Measurements from ENCODE around the gene ISCU. TPM values are rescaled to one million over a fixed set of nuclear protein-coding genes. Genes with fewer than 3 reads are reported as not detected.

Gene ISCU
- total RNA-seq, 1 experiment from 2014 or later: 84.8 TPM

GRCh38 chr12:108531929-108532848, 30.2 kb upstream of the ISCU start:
- TF ChIP-seq, protein P1, sequence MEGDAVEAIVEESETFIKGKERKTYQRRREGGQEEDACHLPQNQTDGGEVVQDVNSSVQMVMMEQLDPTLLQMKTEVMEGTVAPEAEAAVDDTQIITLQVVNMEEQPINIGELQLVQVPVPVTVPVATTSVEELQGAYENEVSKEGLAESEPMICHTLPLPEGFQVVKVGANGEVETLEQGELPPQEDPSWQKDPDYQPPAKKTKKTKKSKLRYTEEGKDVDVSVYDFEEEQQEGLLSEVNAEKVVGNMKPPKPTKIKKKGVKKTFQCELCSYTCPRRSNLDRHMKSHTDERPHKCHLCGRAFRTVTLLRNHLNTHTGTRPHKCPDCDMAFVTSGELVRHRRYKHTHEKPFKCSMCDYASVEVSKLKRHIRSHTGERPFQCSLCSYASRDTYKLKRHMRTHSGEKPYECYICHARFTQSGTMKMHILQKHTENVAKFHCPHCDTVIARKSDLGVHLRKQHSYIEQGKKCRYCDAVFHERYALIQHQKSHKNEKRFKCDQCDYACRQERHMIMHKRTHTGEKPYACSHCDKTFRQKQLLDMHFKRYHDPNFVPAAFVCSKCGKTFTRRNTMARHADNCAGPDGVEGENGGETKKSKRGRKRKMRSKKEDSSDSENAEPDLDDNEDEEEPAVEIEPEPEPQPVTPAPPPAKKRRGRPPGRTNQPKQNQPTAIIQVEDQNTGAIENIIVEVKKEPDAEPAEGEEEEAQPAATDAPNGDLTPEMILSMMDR (conservative IDR thresholded peaks at IDR 0.05): no peak
- no peak for TF ChIP-seq EZH2 (IDR thresholded peaks at IDR 0.05; ENCODE audit: low read depth)
- DNase-seq: no peak
- ChIA-PET POLR2A (ENCODE audit: unreplicated experiment) (interaction anchor here (0.6 to 0.9 kb wide), 2 partner anchors 591 to 1308 kb away, joined by 4 to 5 read pairs; no protein-coding TSS in a partner anchor), CTCF (interaction anchor here (0.5 kb wide), 1 partner anchor 9 kb away, joined by 4 read pairs; no protein-coding TSS in a partner anchor)
- H3K36me3 ChIP-seq (ENCODE audit: low read depth): peaks cover 33% of the 10 kb centered on the region; the same call in 1 of the 2 replicates
- no peak overlapping the region for H3K4me3 ChIP-seq
- no peaks in the 10 kb centered on the region for H3K79me2 ChIP-seq (ENCODE audit: low read depth)
- H3K27me3 ChIP-seq (ENCODE audit: insufficient read depth, low read depth): no peaks in the 10 kb centered on the region
- no peak overlapping the region for H2AFZ ChIP-seq
- BruUV-seq (replicated peaks): no TSS peak
- H3K9me3 ChIP-seq (ENCODE audit: insufficient read depth, low read depth): no peaks in the 10 kb centered on the region
- peaks cover 3% of the 10 kb centered on the region for H4K20me1 ChIP-seq (ENCODE audit: insufficient read depth)
- intact Hi-C loops (cut with micrococcal nuclease; ENCODE audit: unreplicated experiment): no loop called here
- no peaks in the 10 kb centered on the region for H3K9me2 ChIP-seq (ENCODE audit: insufficient read depth)
- H3F3A ChIP-seq (ENCODE audit: insufficient read depth, low read depth): no peaks in the 10 kb centered on the region
- H3K27ac ChIP-seq: no peak overlapping the region
- H3K4me2 ChIP-seq: no peak overlapping the region
- no peaks in the 10 kb centered on the region for H3K4me1 ChIP-seq (replicated peaks; ENCODE audit: insufficient read depth)

GRCh38 chr12:108538146-108538545, 24.2 kb upstream of the ISCU start:
- no peak for DNase-seq
- no peaks in the 10 kb centered on the region for H3K9me3 ChIP-seq (ENCODE audit: insufficient read depth, low read depth)
- no peak for TF ChIP-seq EZH2 (IDR thresholded peaks at IDR 0.05; ENCODE audit: low read depth)
- TF ChIP-seq, protein P1 (conservative IDR thresholded peaks at IDR 0.05): no peak
- no peak overlapping the region for H3K27ac ChIP-seq
- CTCF ChIA-PET: interaction anchor here (0.6 kb wide), 1 partner anchor 126 kb away, joined by 3 read pairs; no protein-coding TSS in a partner anchor
- intact Hi-C loops (cut with micrococcal nuclease; ENCODE audit: unreplicated experiment): no loop called here
- peaks cover 39% of the 10 kb centered on the region; the same call in 1 of the 2 replicates for H4K20me1 ChIP-seq (ENCODE audit: insufficient read depth)
- POLR2A ChIA-PET (ENCODE audit: unreplicated experiment): interaction anchor here (0.6 kb wide), 1 partner anchor 1582 kb away, joined by 5 read pairs; no protein-coding TSS in a partner anchor
- no peaks in the 10 kb centered on the region for H3K27me3 ChIP-seq (ENCODE audit: insufficient read depth, low read depth)
- no peak overlapping the region for H3K4me2 ChIP-seq
- no peaks in the 10 kb centered on the region for H3K9me2 ChIP-seq (ENCODE audit: insufficient read depth)
- H3F3A ChIP-seq (ENCODE audit: insufficient read depth, low read depth): peaks cover 17% of the 10 kb centered on the region
- H3K4me1 ChIP-seq (replicated peaks; ENCODE audit: insufficient read depth): no peaks in the 10 kb centered on the region
- BruUV-seq (replicated peaks): no TSS peak
- H3K4me3 ChIP-seq: no peak overlapping the region
- H3K79me2 ChIP-seq (ENCODE audit: low read depth): peaks cover 26% of the 10 kb centered on the region
- H3K36me3 ChIP-seq (ENCODE audit: low read depth): peaks cover 23% of the 10 kb centered on the region; the same call in 1 of the 2 replicates
- no peak overlapping the region for H2AFZ ChIP-seq

DNA sequence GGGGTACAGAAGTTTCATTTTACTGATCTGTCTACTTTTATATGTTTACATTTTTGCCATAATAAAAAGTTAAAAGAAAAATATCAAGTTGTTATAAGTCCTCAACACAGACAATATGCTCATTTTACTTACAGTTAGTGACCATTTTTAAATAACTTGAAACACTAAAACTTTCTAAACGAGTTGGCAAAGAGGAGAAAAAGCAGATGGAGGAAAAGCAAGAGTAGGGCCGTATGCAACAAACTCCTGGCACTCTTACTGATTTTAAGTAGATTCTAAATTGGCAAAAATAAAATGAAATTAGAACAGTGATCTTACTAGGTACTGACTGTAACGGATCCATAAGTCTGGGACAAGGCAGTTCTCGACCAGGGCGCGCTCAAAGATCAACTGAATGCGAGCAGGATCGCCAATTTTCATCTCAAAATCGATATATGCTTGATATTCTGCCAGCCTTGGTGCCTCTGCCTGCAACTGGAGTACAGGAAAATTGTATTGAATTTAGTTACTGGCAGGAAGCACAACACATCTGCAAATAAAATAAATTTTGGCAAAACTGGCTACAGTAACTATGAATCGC, 23.7 kb upstream of the ISCU start:
- no TSS peak for BruUV-seq (replicated peaks)
- no peak overlapping the region for H3K4me3 ChIP-seq
- no peaks in the 10 kb centered on the region for H3K4me1 ChIP-seq (replicated peaks; ENCODE audit: insufficient read depth)
- H3K9me3 ChIP-seq (ENCODE audit: insufficient read depth, low read depth): no peaks in the 10 kb centered on the region
- intact Hi-C loops (cut with micrococcal nuclease; ENCODE audit: unreplicated experiment): no loop called here
- H3K79me2 ChIP-seq (ENCODE audit: low read depth): peaks cover 26% of the 10 kb centered on the region
- no peaks in the 10 kb centered on the region for H3K27me3 ChIP-seq (ENCODE audit: insufficient read depth, low read depth)
- ChIA-PET POLR2A (ENCODE audit: unreplicated experiment) (no interaction called here), CTCF (interaction anchor here (0.6 kb wide), 1 partner anchor 126 kb away, joined by 3 read pairs; no protein-coding TSS in a partner anchor)
- peak in 1 of 2 experiments; percentile 8 for DNase-seq
- H3K9me2 ChIP-seq (ENCODE audit: insufficient read depth): no peaks in the 10 kb centered on the region
- H3K27ac ChIP-seq: no peak overlapping the region
- peaks cover 23% of the 10 kb centered on the region; the same call in 1 of the 2 replicates for H3K36me3 ChIP-seq (ENCODE audit: low read depth)
- H2AFZ ChIP-seq: no peak overlapping the region
- H3F3A ChIP-seq (ENCODE audit: insufficient read depth, low read depth): peaks cover 17% of the 10 kb centered on the region
- TF ChIP-seq, protein P1 (conservative IDR thresholded peaks at IDR 0.05): no peak
- no peak for TF ChIP-seq EZH2 (IDR thresholded peaks at IDR 0.05; ENCODE audit: low read depth)
- H4K20me1 ChIP-seq (ENCODE audit: insufficient read depth): peaks cover 39% of the 10 kb centered on the region; the same call in 1 of the 2 replicates
- H3K4me2 ChIP-seq: no peak overlapping the region

Data from PC-9 (cell line).